ENCODE measurements around the gene PEF1.

The PEF1 gene

GRCh38 chr1:31647106-31647505 lies 2.4 kb upstream of the PEF1 start:
- no peak for DNase-seq (ENCODE audit: low read depth in 1 of 2, low spot score in 1 of 2)
- TF ChIP-seq JUND (IDR thresholded peaks at IDR 0.05; ENCODE audit: low read depth) = no peak
- in situ Hi-C loops (cut with HindIII; ENCODE audit: low pct_unique_long_range_greater_than_20kb, low sequenced_read_pairs) = no loop called here

- DNase-seq (ENCODE audit: low read depth in 1 of 2, low spot score in 1 of 2) = no peak
- TF ChIP-seq JUND (IDR thresholded peaks at IDR 0.05; ENCODE audit: low read depth) = no peak
- in situ Hi-C loops (cut with HindIII; ENCODE audit: low pct_unique_long_range_greater_than_20kb, low sequenced_read_pairs) = no loop called here
Observed at GRCh38 chr1:31646259-31646960, 1.7 kb upstream of the PEF1 start.

- TF ChIP-seq JUND (IDR thresholded peaks at IDR 0.05; ENCODE audit: low read depth) = no peak
- in situ Hi-C loops (cut with HindIII; ENCODE audit: low pct_unique_long_range_greater_than_20kb, low sequenced_read_pairs) = no loop called here
- DNase-seq (ENCODE audit: low read depth in 1 of 2, low spot score in 1 of 2) = no peak
Observed at GRCh38 chr1:31645274-31645568, 545 bp upstream of the PEF1 start.

GRCh38 chr1:31643976-31644559 lies 608 bp downstream of the PEF1 start:
- in situ Hi-C loops (cut with HindIII; ENCODE audit: low pct_unique_long_range_greater_than_20kb, low sequenced_read_pairs) = no loop called here
- no peak for DNase-seq (ENCODE audit: low read depth in 1 of 2, low spot score in 1 of 2)

GRCh38 chr1:31642897-31643296 lies 1.8 kb downstream of the PEF1 start:
- DNase-seq (ENCODE audit: low read depth in 1 of 2, low spot score in 1 of 2) = no peak
- TF ChIP-seq JUND (IDR thresholded peaks at IDR 0.05; ENCODE audit: low read depth) = no peak
- in situ Hi-C loops (cut with HindIII; ENCODE audit: low pct_unique_long_range_greater_than_20kb, low sequenced_read_pairs) = no loop called here

More at GRCh38 chr1:31643976-31644559, 608 bp downstream of the PEF1 start:
- TF ChIP-seq JUND (IDR thresholded peaks at IDR 0.05; ENCODE audit: low read depth) = no peak

GRCh38 chr1:31642366-31642765 lies 2.3 kb downstream of the PEF1 start:
- in situ Hi-C loops (cut with HindIII; ENCODE audit: low pct_unique_long_range_greater_than_20kb, low sequenced_read_pairs) = no loop called here
- TF ChIP-seq JUND (IDR thresholded peaks at IDR 0.05; ENCODE audit: low read depth) = no peak
- DNase-seq (ENCODE audit: low read depth in 1 of 2, low spot score in 1 of 2) = no peak

GRCh38 chr1:31640964-31641363 lies 3.7 kb downstream of the PEF1 start:
- in situ Hi-C loops (cut with HindIII; ENCODE audit: low pct_unique_long_range_greater_than_20kb, low sequenced_read_pairs) = no loop called here
- DNase-seq (ENCODE audit: low read depth in 1 of 2, low spot score in 1 of 2) = no peak
- TF ChIP-seq JUND (IDR thresholded peaks at IDR 0.05; ENCODE audit: low read depth) = no peak

- no peak for DNase-seq (ENCODE audit: low read depth in 1 of 2, low spot score in 1 of 2)
- no peak for TF ChIP-seq JUND (IDR thresholded peaks at IDR 0.05; ENCODE audit: low read depth)
- in situ Hi-C loops (cut with HindIII; ENCODE audit: low pct_unique_long_range_greater_than_20kb, low sequenced_read_pairs) = no loop called here
Observed at GRCh38 chr1:31640179-31640578, 4.5 kb downstream of the PEF1 start.

- DNase-seq (ENCODE audit: low read depth in 1 of 2, low spot score in 1 of 2) = no peak
- in situ Hi-C loops (cut with HindIII; ENCODE audit: low pct_unique_long_range_greater_than_20kb, low sequenced_read_pairs) = no loop called here
- no peak for TF ChIP-seq JUND (IDR thresholded peaks at IDR 0.05; ENCODE audit: low read depth)
Observed at GRCh38 chr1:31639543-31639942, 5.1 kb downstream of the PEF1 start.

- DNase-seq (ENCODE audit: low read depth in 1 of 2, low spot score in 1 of 2) = no peak
- TF ChIP-seq JUND (IDR thresholded peaks at IDR 0.05; ENCODE audit: low read depth) = no peak
- in situ Hi-C loops (cut with HindIII; ENCODE audit: low pct_unique_long_range_greater_than_20kb, low sequenced_read_pairs) = no loop called here
Observed at GRCh38 chr1:31637915-31638673, 6.6 kb downstream of the PEF1 start.

GRCh38 chr1:31633117-31633516 lies 11.6 kb downstream of the PEF1 start:
- peak in 1 of 2 experiments; percentile 44 for DNase-seq (ENCODE audit: low read depth in 1 of 2, low spot score in 1 of 2)
- in situ Hi-C loops (cut with HindIII; ENCODE audit: low pct_unique_long_range_greater_than_20kb, low sequenced_read_pairs) = no loop called here
- no peak for TF ChIP-seq JUND (IDR thresholded peaks at IDR 0.05; ENCODE audit: low read depth)

GRCh38 chr1:31632649-31633048 lies 12.0 kb downstream of the PEF1 start:
- no peak for TF ChIP-seq JUND (IDR thresholded peaks at IDR 0.05; ENCODE audit: low read depth)
- in situ Hi-C loops (cut with HindIII; ENCODE audit: low pct_unique_long_range_greater_than_20kb, low sequenced_read_pairs) = no loop called here

GRCh38 chr1:31628931-31629556 lies 15.6 kb downstream of the PEF1 start:
- in situ Hi-C loops (cut with HindIII; ENCODE audit: low pct_unique_long_range_greater_than_20kb, low sequenced_read_pairs) = no loop called here
- DNase-seq (ENCODE audit: low read depth in 1 of 2, low spot score in 1 of 2) = no peak
- no peak for TF ChIP-seq JUND (IDR thresholded peaks at IDR 0.05; ENCODE audit: low read depth)

More at GRCh38 chr1:31632649-31633048, 12.0 kb downstream of the PEF1 start:
- DNase-seq (ENCODE audit: low read depth in 1 of 2, low spot score in 1 of 2) = no peak
